Mesodermal cell (in vitro differentiated cells): ENCODE results near the gene RBMS3.
"Not testable (repeated sequence)": the region's sequence is repeated elsewhere in the genome, so short reads cannot be mapped to it uniquely, and the experiment has no call there.

ENCODE experiments used
- H3K27ac ChIP-seq: 2 replicates; pipeline ENCODE4 v1.7.0; 2013; ENCODE audit warnings: mild to moderate bottlenecking, low read depth, low read length, moderate library complexity; ENCODE audit not compliant: severe bottlenecking
- H3K36me3 ChIP-seq: 2 replicates; pipeline ENCODE4 v1.7.1; 2013; ENCODE audit warnings: mild to moderate bottlenecking, low read length, moderate library complexity; ENCODE audit not compliant: control insufficient read depth, insufficient read depth
- H3K4me1 ChIP-seq: one replicate; pipeline ENCODE4 v1.7.1; 2013; ENCODE audit warnings: mild to moderate bottlenecking, low read length; ENCODE audit not compliant: insufficient read depth, control insufficient read depth, poor library complexity, severe bottlenecking
- H3K4me3 ChIP-seq: 2 replicates; pipeline ENCODE4 v1.7.0; 2013; ENCODE audit warnings: low read length, control low read depth, mild to moderate bottlenecking; ENCODE audit not compliant: insufficient read depth, poor library complexity, severe bottlenecking; ENCODE audit errors: extremely low read depth
- H3K9me3 ChIP-seq: 2 replicates; pipeline ENCODE4 v1.7.1; 2013; ENCODE audit warnings: mild to moderate bottlenecking, low read length, moderate library complexity; ENCODE audit not compliant: control insufficient read depth
- WGBS, 2 experiments: methylation state at CpG; one replicate each; pipeline ENCODE4 v1.1.5; 2013; ENCODE audit warnings: missing lambda C conversion rate in 2 of 2; ENCODE audit not compliant: insufficient coverage in 2 of 2; 5-methylcytosine and 5-hydroxymethylcytosine counted together

The RBMS3 gene

GRCh38 chr3:29524433-29524832 is 243.6 kb downstream of the RBMS3 start:
- not testable (repeated sequence) for H3K27ac ChIP-seq, H3K9me3 ChIP-seq, H3K4me3 ChIP-seq, H3K36me3 ChIP-seq
- 97 to 100% methylated on average over 1 to 7 of the region's 10 CpGs for WGBS, 2 experiments
- peaks cover 11% of the 10 kb centered on the region for H3K4me1 ChIP-seq

- no peak overlapping the region for H3K27ac ChIP-seq
- WGBS, 2 experiments = 82% methylated on average over 1 of the region's 1 CpG; no CpG with 5 or more reads in 1 of the 2 experiments
Measured at GRCh38 chr3:29525254-29525881, 244.5 kb downstream of the RBMS3 start.

GRCh38 chr3:29527246-29527645 is 246.4 kb downstream of the RBMS3 start:
- no peaks in the 10 kb centered on the region for H3K36me3 ChIP-seq
- H3K4me1 ChIP-seq = peaks cover 5% of the 10 kb centered on the region
- no peak overlapping the region for H3K27ac ChIP-seq
- no peak overlapping the region for H3K4me3 ChIP-seq
- no peaks in the 10 kb centered on the region for H3K9me3 ChIP-seq
- WGBS, 2 experiments = 80% methylated on average over 1 of the region's 1 CpG; no CpG with 5 or more reads in 1 of the 2 experiments

More at GRCh38 chr3:29525254-29525881, 244.5 kb downstream of the RBMS3 start:
- Histone ChIP-seq H3K4me1 (peaks cover 10% of the 10 kb centered on the region), H3K36me3 (no peaks in the 10 kb centered on the region), H3K4me3 (no peak overlapping the region), H3K9me3 (no peaks in the 10 kb centered on the region)

- no peak overlapping the region for H3K4me3 ChIP-seq
- H3K9me3 ChIP-seq = no peaks in the 10 kb centered on the region
- no peak overlapping the region for H3K27ac ChIP-seq
- WGBS, 2 experiments = 94 to 100% methylated on average over 2 of the region's 4 CpGs
- H3K36me3 ChIP-seq = no peaks in the 10 kb centered on the region
- no peaks in the 10 kb centered on the region for H3K4me1 ChIP-seq
Measured at GRCh38 chr3:29531644-29532043, 250.8 kb downstream of the RBMS3 start.

GRCh38 chr3:29532473-29532872 is 251.6 kb downstream of the RBMS3 start:
- H3K4me1 ChIP-seq = no peaks in the 10 kb centered on the region
- H3K36me3 ChIP-seq = no peaks in the 10 kb centered on the region
- H3K9me3 ChIP-seq = no peaks in the 10 kb centered on the region
- H3K4me3 ChIP-seq = no peak overlapping the region
- 100% methylated on average over 2 of the region's 4 CpGs for WGBS, 2 experiments
- H3K27ac ChIP-seq = no peak overlapping the region

- H3K27ac ChIP-seq = no peak overlapping the region
- no peaks in the 10 kb centered on the region for H3K9me3 ChIP-seq
- no peak overlapping the region for H3K4me3 ChIP-seq
- 80% methylated on average over 2 of the region's 3 CpGs; no CpG with 5 or more reads in 1 of the 2 experiments for WGBS, 2 experiments
- no peaks in the 10 kb centered on the region for H3K36me3 ChIP-seq
- no peaks in the 10 kb centered on the region for H3K4me1 ChIP-seq
Measured at GRCh38 chr3:29534006-29534405, 253.1 kb downstream of the RBMS3 start.

GRCh38 chr3:29536016-29536758 is 255.3 kb downstream of the RBMS3 start:
- Histone ChIP-seq H3K4me3 (no peak overlapping the region), H3K4me1 (no peaks in the 10 kb centered on the region), H3K27ac (no peak overlapping the region), H3K9me3 (no peaks in the 10 kb centered on the region), H3K36me3 (no peaks in the 10 kb centered on the region)
- 100% methylated on average over 1 to 2 of the region's 4 CpGs for WGBS, 2 experiments

GRCh38 chr3:29537889-29538609 is 257.2 kb downstream of the RBMS3 start:
- Histone ChIP-seq H3K4me1 (no peaks in the 10 kb centered on the region), H3K36me3 (no peaks in the 10 kb centered on the region), H3K9me3 (no peaks in the 10 kb centered on the region), H3K4me3 (no peak overlapping the region), H3K27ac (no peak overlapping the region)
- no CpG with 5 or more reads among the region's 5 CpGs for WGBS, 2 experiments

- H3K27ac ChIP-seq = no peak overlapping the region
- no peaks in the 10 kb centered on the region for H3K9me3 ChIP-seq
- no peak overlapping the region for H3K4me3 ChIP-seq
- no peaks in the 10 kb centered on the region for H3K36me3 ChIP-seq
- 92 to 100% methylated on average over 1 of the region's 2 CpGs for WGBS, 2 experiments
- no peaks in the 10 kb centered on the region for H3K4me1 ChIP-seq
Measured at GRCh38 chr3:29538610-29538958, 257.7 kb downstream of the RBMS3 start.

- H3K4me1 ChIP-seq = no peaks in the 10 kb centered on the region
- WGBS, 2 experiments = 94 to 96% methylated on average over 2 to 3 of the region's 5 CpGs
- no peak overlapping the region for H3K27ac ChIP-seq
- H3K36me3 ChIP-seq = no peaks in the 10 kb centered on the region
- H3K9me3 ChIP-seq = no peaks in the 10 kb centered on the region
- no peak overlapping the region for H3K4me3 ChIP-seq
Measured at GRCh38 chr3:29540544-29540943, 259.7 kb downstream of the RBMS3 start.
